Stimulated activated CD4-positive, alpha-beta T cell treated with anti-CD3 and anti-CD28 coated beads, TNF-alpha, amount 100 ng/mL, for 48 hours (primary cell): Measurements from ENCODE around the gene ACD.

Experiments used
- DNase-seq, 3 donors: peaks; one replicate each; pipeline ENCODE4 v3.0.0-alpha.2; 2020; ENCODE audit warnings: low read depth in 3 of 3

ACD gene

GRCh38 chr16:67647681-67648080 lies 12.4 kb downstream of the ACD start:
- no peak for DNase-seq

DNA sequence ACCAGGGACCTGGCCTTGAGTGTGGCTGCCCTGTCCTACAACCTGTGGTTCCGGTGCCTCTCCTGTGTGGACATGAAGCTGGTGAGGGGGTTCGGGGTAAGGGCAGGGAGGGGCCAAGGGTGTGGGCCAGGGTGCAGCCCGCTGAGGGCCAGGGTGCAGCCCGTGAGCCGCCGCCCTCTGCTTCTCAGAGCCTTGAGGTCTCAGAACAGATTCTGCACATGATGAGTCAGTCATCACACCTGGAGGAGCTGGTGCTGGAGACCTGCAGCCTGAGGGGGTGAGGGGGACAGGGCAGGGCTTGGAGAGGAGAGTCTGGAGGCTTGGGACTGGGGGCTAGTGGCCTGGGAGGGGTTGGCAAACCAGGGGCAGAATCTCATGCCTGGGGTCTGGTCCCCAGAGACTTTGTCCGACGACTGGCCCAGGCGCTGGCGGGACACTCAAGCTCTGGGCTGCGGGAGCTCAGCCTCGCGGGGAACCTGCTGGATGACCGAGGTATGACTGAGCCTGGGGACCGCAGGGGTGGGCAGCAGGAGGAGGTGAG lies 12.9 kb downstream of the ACD start:
- no peak for DNase-seq

GRCh38 chr16:67645397-67646121 lies 14.5 kb downstream of the ACD start:
- DNase-seq = no peak

DNA sequence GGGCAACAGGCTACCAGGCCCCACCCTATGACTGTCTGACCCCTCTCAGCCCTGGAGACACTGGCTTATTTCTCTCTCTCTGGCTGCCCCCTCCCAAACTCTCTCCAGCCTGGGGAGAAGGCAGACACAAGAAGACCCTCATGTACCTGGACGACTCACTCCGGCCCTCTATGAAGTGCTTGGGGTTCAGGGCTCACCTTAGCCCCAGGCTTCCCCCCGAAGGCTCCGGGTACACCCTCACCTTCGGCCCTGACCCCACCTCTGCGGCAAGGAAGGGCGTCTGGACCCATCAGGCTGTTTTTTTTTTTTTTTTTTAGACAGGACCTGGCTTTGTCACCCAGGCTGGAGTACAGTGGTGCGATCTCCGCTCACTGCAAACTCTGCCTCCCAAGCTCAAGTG lies 16.0 kb downstream of the ACD start:
- no peak for DNase-seq

DNA sequence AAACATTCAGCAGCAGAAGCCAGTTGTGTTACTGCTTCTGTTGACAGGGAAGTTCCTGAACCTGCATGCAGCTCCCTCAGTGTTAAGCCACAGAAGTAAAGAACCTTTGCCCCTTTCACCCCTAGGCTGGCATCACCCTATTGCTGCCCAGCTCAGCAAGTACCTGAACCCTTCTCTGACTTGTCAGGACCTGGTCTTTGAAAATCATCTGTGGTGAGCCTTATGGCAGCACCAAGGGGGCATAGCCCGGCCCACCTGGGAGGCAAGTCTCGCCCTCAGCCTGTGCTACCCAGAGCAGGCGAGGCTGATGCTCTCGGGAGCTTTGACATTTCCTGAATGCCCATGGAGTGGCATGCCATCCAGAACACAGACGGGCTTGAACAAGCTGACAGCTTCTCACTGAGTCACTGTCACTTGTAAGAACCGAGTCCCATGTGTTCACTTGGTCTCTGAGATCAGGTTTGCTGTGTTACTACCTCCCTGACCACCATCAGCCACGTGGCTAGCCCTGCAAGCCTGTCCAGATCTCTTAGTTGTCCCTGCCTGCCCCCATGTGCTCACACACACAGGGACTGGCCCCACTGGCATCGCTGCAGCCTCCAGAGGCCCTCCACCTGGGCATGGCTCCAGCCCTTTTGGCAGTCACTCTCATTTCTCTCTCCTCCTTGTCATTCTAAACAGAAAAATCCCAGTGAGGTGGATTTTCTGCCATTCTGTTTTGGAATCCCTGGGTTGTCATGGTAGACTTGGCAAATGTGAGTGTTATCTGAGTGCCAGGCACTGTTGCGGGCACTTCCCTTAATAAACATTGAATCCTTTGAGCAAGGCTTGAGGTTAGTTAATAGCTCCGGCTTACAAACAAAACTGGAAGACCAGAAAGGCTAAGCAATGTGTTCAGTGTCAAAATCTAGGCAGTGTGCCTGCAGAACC lies 18.0 kb downstream of the ACD start:
- DNase-seq = no peak

- DNase-seq = no peak
Measured at GRCh38 chr16:67637625-67638024, 22.4 kb downstream of the ACD start.

GRCh38 chr16:67636713-67637112 lies 23.3 kb downstream of the ACD start:
- no peak for DNase-seq

GRCh38 chr16:67632415-67633172 lies 27.5 kb downstream of the ACD start:
- no peak for DNase-seq

GRCh38 chr16:67628216-67628615 lies 31.8 kb downstream of the ACD start:
- no peak for DNase-seq

DNA sequence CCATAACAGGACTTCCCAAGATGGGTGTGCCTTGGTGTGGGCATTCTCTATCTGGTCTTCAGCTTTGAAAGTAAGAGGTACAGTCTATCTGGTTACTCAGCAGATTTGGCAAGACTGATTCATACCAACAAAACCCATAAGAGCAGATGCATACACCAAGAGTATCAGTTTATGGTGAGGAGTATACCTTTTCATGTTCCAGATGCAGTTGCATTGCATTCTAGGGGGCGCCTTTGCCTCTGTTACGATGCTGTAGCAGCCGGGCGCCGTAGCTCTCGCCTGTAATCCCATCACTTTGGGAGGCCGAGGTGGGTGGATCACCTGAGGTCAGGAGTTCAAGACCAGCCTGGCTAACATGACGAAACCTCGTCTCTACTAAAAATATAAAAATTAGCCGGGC lies 46.3 kb downstream of the ACD start:
- no peak for DNase-seq

DNA sequence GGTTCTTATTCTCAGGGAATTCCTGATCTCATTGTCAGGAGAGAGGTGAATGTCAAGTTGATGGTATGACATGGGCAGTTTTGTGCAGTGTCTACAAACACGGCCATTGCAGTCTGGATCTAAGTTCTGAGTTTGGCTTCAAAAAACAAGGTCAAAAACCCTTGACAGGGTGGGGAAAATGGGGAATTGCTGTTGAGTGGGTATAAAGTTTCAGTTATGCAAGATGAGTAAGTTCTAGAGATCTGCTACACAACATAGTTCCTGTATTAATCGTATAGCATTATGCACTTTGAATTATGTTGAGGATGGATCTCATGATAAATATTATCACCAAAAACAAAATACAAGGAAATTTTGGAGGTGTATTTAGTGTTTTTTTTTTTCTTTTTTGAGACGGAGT lies 51.7 kb downstream of the ACD start:
- DNase-seq = no peak
